ENCODE measurements around the gene SKIDA1.
"Not testable (repeated sequence)": the region's sequence is repeated elsewhere in the genome, so short reads cannot be mapped to it uniquely, and the experiment has no call there.

The SKIDA1 gene

DNA sequence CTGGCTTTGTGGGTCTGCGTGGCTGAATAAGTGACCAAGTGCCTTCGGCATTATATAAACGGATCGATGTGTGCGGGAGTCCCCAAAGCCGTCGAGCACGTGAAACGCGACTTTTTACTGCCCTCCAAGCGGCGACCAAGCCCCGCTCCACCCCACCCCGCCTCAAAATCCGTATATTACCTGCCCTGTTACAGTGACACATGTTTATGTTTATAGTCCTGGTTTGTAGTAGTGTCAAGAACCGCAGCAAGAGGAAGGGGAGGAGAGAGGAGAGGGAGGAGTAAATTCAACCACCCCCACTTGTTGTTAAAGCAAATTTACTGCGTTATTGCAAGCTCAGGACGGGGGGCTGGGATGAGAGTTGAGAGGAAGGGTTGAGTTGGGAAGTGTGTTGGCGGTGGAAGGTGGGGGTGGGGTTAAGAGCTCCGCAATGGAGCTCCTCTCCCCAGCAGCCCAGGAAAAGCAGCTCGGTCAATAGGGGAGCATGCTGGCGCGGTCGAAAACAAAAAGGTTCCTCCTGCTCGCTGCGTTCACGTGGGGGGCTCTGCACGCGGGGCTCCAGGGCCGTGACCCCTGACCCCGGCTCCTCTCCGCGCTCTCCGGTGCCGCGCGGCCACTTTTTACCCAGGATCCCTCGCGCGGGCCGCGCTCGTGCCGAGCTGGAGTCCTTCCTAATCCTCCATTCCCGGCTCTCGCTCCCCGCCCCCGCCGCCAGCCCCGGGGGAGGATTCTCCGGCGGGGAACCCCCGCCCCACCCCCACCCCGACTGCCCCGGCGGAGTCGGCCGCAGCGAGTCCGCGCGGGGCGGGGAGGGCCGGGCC is at the start of gene SKIDA1:
TSS of gene SKIDA1 (minus strand) at position 316 of the 821 bp plus-strand sequence. CDS start 7,860 bp downstream, outside the sequence.
- DNase-seq, result peak; percentile 37

DNA sequence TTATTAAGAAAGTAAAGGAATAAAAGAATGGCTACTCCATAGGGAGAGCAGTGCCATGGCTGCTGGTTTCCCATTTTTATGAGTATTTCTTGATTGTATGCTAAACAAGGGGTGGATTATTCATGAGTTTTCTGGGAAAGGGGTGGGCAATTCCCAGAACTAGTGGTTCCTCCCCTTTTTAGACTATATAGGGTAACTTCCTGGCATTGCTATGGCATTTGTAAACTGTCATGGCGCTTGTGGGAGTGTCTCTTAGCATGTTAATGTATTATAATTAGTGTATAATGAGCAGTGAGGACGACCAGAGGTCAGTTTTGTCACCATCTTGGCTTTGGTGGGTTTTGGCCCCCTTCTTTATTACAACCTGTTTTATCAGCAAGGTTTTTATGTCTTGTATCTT is 49.0 kb upstream of the SKIDA1 start:
- DNase-seq, result not testable (repeated sequence)

DNA sequence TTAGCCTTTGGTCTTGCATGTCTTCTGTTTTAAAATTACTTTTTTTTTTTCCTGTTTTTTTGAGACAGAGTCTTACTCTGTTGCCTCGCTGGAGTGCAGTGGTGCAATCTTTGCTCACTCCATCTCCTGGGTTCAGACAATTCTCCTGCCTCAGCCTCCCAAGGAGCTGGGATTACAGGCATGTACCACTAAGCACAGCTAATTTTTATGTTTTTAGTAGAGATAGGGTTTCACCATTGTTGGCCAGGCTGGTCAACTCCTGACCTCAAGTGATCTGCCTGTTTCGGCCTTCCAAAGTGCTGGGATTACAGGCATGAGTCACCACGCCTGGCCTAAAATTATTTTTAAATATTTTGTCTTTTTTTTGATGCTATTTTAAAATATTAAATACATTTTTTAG is 47.1 kb upstream of the SKIDA1 start:
- no peak for DNase-seq

DNA sequence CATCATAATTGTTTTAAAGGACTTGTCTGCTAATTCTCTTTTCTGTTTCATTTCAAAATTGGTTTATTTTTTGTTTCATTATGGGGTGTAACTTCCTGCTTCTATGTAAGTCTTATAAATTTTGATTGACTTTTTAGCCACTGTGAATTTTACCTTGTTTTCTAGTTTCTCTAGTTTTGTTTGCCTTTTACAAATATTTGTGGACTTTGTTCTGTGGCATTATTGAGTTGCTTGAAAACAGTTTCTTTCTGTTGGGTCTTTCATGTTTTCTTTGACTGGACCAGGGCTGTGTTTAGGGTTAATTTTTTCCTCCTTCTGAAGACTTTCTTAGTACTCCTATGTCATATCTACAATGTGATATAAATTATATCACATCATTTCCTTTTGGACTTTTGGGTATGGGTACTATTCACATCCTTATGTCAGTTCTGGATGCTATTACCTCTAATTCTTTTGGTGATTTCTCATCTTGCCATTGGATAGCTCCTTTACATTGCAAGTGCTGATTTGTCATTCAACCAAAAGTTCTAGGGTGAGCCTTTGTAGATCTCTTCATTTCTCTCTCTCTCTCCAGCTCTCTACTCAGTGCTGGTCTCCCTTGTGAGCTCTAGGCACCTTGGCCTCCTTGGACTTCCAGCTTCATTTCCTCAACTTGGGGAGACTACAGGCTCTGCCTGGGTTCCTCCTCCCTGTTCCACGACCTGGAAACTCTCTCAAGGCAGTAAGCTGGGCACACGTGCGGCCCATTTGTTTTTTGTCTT is 45.5 kb upstream of the SKIDA1 start:
- DNase-seq, result no peak

DNA sequence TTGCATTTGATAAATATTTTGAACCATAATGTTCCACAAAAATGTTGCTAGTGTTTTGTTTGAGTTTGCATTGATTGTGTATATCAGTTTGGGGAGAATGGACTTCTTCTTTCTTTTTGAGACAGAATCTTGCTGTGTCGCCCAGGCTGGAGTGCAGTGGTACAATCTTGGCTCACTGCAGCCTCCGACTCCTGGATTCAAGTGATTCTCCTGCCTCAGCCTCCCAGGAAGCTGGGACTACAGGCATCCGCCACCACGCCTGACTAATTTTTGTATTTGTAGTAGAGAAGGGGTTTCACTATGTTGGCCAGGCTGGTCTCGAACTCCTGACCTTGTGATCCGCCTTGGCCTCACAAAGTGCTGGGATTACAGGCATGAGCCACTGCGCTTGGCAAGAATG is 33.5 kb upstream of the SKIDA1 start:
- not testable (repeated sequence) for DNase-seq

DNA sequence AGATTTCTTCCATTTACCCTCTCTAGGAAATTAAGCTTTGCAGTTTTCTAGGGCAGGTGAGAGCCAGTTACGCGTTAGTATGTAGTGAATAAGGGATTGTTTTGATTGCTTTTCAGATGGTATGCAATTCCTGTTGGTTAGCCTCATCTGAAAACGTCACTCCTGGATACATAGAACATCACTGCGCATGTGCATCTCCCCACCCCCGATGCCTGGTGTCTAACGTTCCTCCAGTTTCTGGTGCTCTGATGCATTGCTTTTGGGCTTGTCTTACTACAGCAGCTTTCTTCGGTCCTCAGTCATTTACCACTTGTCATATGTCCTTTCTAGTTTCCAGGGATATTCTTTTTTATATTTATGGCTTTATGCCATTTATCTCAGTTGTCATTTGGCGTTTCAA is 31.0 kb upstream of the SKIDA1 start:
- no peak for DNase-seq

DNA sequence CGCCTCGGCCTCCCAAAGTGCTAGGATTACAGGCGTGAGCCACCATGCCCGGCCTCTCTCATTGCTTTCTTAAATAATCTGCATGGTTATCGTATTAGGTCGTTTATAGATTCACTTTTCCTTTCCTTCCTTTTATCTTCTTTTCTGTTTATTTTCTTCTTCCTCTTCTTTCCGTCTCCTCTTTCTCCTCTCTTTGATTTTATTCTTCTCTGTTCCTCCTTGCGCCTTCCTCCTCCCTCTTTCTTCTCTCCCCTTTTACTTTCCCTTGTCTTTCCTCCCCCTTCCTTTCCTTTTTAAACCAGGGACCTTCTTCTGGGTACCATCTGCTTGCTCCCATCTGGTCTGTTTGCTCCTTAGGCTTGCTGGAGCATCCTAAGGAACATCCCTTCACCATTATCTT is 27.2 kb upstream of the SKIDA1 start:
- no peak for DNase-seq

DNA sequence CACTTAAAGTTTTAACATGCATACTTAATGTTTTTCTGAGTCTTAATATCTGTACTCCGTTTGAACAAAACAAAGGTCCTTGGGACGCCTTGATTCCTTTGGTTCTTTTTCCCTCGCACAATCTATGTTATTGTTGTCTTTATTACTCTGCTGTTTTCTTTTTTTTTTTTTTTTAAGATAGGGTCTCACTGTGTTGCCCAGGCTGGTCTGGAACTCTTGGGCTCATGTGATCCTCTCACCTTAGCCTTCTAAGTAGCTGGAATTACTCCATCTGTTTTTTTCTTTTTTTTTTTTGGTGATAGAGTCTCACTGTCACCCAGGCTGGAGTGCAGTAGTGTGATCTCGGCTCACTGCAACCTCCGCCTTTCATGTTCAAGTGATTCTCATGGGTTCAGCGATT is 21.8 kb upstream of the SKIDA1 start:
- DNase-seq, result no peak

DNA sequence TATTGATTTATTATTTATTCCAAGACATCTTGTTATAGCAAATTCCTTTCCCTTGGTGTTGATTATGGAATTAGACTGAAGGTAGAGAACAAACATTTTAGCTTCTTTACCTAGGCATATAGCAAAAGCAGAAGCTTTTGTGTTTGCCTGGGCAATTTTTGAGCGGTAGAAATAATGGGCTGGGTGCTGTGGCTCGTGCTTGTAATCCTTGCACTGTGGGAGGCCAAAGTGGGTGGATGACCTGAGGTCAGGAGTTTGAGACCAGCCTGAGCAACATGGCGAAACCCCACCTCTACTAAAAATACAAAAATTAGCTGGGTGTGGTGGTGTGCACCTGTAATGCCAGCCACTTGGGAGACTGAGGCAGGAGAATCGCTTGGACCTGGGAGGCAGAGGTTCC is 15.2 kb upstream of the SKIDA1 start:
- not testable (repeated sequence) for DNase-seq

DNA sequence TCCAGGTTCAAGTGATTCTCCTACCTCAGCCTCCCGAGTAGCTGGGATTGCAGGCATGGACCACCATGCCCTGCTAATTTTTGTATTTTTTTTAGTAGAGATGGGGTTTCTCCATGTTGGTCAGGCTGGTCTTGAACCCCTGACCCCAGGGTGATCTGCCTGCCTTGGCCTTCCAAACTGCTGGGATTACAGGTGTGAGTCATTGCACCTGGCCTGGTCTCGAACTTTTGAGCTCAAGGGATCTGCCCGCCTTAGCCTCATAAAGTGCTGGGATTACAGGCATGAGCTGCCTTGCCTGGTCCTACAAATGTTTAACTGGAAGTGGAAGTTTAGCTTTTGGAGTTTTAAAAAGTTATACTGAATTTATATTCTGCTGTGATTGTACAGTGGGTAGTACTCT is 11.4 kb upstream of the SKIDA1 start:
- DNase-seq, result no peak

DNA sequence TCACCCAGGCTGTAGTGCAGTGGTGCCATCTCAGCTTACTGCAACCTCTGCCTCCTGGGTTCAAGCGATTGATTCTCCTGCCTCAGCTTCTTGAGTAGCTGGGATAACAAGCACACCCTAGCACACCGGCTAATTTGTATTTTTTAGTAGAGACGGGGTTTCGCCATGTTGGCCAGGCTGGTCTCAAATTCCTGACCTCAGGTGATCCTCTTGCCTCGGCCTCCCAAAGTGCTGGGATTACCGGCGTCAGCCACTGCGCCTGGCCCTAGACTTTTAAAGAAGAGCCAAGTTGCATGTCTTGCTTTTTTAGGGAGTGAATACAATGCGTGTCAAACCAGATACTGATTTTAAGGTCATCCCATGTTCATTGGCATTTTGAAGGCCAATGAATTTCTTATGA is 10.5 kb upstream of the SKIDA1 start:
- not testable (repeated sequence) for DNase-seq

DNA sequence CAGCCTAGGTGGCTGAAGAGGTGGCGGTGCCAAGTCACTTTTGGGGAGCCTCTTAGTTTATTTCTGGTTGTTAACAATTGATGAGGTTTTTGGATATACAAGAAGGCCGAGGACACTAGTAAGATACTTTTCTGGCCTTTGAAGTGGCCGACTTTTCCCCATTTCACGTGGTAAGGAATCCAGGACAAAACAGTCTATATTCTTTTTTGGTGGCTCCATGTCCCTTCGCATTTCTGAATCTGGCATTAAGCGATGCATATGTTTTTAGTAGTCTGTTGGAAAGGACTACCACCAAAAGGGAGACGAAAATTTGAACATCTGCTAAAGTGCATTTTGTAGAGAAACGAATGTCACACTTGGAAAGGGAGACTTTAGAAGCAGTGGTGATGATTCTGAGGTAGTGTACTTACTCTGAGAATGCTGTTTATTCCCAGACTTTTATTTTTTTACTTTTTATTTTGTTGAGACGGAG is 10.0 kb upstream of the SKIDA1 start:
- DNase-seq, result no peak

DNA sequence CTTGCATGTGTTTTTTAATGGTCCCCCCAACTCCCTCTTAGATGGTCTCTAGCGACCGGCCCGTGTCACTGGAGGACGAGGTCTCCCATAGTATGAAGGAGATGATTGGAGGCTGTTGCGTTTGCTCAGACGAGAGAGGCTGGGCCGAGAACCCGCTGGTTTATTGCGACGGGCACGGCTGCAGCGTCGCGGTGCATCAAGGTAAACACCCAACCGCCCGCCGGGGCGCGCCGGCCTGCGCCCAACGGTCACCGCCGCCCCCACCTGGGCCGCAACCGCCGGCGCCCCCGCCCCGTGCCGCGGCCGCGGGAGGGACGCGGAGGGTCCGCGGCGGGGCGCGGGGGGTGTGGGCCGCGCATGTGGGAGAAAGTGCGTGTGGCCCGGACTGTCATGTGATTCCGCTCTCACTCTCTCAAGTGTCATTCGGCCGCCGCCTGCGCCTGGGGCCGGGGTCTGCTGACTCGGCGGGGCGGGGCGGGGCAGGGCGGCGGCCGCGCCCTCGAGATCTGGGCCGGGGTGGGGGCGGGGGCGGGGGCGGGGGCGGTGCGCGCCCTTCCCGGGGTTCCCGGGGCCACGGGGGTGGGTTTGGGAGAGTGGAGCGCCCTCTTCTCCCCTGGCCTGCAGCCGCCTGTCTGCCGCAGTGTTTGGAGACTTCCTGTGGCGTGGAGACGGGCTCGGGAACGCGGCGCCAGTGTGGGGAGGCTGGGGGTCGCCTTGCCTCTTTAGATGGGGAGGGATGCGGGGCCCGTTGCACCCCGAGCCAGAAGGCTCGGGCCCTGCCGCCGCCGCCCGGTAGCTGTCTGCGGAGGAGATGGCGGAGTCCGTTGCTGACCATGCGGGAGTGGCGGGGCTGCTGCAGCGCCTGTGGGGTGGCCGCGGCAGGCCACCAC is 9.4 kb upstream of the SKIDA1 start:
- no peak for DNase-seq

DNA sequence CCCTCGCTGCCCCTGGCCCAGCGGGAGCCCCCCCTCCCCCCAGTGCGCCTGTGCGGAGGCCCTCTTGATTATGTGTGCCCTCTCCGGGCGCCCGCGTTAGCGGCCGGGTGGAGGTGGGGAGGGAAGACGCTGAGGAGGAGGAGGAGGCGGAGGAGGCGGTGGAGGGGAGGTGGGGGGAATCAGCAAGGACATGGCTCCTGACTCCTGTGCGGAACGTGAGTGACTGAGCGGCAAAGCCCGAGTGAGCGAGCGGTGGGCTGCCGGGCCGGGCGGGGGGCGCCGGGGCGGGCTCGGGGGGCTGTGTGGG is 8.8 kb upstream of the SKIDA1 start:
- no peak for DNase-seq

DNA sequence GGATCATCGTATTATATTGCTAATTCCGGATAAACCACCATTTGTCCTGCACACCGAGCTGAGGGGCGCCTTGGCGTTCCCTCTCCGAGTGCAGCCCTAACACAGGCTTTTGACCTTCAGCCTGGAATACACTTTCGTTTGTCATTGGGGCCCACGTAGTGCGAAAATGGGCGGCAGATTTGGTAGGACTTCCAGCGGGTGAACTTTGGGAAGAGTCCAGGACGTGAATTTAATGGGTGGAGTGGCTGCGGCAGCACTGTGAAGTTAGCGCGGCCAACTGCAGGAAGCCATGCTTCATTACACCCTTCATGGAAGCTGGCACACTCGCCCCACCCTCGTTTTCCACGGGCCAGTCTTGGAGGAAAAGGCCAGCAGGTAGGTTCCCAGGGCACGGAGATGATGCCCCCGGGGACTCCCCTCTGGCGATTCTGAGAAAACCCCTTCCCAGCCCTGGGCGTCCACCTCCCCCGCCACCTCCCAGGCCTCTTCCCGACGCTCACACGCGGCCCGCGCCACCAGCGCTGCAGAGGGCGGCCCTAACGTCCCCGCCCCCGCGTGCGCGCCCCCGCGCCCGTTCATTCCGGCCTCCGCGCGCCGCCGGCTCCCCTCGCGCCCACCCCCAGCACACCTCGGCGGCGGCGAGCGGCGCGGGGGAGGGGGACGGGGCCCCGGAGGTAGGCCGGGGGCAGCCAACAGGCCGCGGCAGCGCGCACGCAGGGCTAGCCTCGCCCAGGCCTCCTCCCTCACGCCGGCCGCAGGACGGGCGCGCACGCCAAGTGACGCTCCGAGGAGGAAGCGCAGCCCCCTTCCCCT is 8.2 kb upstream of the SKIDA1 start, which contains the start of gene MLLT10:
TSS of gene MLLT10 (plus strand) at position 766 of the 813 bp plus-strand sequence. CDS start 413 bp downstream, outside the sequence.
- DNase-seq, result peak; percentile 84

DNA sequence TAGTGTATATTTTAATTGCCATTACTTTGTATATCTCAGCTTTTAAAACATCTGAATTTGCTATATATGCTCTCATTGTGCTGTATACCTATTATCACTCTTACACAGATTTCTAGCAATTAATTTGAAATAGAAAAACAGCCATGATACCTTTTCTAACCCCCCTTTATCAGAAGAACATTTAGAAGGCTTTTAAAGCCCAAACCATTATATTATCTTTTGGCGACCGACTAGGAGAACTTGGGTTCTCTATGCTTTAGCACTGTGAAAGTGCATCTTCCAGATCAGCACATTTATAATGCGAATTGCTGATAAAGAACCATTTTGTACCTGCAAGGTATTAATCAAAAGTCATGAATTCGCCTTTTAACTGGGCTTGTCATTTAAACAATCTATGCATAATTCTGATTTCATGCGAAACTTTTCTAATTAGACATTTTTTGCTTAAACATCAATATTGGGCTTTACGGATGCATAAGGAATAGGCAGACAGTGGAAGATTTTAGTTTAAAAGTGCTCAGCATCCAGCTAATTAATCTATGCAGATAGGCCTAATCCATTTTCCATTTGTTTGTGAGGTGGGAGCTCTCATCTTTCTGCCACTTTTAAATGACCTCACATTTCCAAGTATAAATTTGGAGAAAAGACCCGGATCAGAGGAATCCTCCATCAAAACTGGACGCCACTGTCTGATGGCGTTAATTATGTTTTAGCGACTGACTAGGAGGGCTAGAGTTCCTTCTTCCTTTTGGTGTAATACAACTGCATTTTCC is 7.4 kb upstream of the SKIDA1 start:
- no peak for DNase-seq

DNA sequence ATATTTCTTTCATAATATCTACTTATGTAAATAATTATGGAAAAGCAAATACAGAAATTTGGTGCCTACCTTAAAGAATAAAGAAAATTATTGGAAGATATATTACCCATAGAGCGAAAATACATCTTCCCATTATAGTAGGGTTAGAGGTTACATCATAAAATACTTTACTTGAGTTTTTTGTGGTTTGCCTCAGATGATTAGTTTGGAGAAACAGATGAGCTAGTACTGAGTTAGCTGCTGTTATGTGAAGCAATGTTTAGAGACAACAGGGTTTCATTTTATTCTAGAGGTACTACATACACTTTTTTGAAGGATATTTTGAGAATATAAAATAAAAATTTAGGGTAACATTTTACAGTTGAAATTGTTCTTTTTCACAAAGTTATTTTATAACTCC is 5.7 kb upstream of the SKIDA1 start:
- no peak for DNase-seq

DNA sequence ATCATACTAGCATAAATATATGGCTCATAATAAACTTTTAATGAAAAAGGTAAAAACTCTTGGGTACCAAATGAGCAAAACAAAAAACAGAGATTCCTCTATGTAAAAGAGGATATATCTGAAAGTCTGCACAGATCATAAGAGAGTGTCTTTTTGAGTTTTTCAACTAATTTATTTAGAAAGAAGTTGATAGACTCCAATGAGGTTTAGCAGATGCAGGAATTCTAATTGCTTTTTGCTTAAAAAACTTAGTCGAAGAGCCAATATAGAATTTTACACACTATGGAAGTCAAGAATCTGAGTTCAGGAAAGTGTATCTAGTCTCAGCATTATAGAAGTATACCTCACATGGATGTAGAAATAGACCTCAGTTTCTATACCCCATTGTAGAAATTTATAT is 5.2 kb upstream of the SKIDA1 start:
- no peak for DNase-seq

DNA sequence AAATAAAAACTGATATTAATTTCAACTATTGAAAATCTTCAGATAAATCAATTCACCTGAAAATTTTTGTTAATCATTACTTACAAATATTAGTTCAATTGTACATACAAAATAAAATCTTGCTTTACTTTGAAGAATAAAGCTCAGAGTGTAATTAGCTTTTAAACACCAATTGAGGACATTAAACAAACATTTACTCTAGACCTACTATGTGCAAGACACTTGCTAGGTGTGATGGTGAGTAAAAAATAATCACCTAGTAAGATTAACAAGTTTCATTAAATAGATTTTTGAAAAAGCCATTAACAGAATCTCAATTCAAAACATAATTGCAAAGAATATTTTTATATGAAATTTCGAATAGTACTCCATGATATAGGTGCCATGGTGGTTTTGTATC is 4.7 kb upstream of the SKIDA1 start:
- no peak for DNase-seq

DNA sequence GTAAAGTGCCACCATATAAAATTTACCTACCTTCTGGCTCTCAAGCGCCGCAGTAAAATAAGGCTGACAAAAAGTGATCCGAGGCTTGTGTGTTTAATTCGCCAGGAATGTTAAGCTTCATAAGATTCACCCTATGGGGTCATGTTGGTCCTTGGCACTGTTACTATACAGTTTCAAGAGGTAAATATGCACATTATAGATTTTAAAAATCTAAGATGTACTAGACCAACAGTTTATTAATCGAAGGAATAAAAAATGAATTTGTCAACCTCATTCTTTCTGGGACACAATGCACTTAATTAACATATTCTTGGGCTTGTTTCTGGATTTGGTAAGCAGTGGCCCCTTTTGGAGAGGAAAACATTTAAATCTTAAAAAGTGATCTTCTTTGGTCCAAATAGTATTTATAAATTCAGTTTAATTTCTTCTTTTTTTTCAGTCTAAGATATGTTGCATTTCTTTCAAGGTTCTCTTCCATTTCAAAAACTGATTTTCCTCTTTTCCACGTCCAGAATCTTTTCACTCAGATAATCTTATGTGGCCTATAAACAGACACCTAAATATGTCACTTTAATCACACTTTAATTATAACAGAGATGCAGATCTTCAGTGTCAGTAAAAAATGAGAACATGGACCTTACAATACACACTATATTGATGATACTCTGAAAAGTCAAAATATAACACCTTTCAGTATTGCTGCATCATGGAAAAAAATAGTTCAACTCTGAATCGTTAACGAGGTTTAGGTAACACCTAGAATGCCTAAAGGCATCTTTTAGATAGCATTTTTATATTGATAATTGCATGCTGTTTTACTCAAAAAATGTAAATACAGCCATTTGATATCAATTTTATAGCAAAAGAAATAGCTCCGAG is 3.8 kb upstream of the SKIDA1 start:
- DNase-seq, result no peak

Data from amniotic stem cell (primary cell).